ENCODE results near the gene SLC16A14.

GRCh38 chr2:230052299-230052698 is 16.4 kb downstream of the SLC16A14 start:
- TF ChIP-seq CTCF (conservative IDR thresholded peaks at IDR 0.05; ENCODE audit: low read depth, low read length): no peak
- TF ChIP-seq EZH2 (IDR thresholded peaks at IDR 0.05; ENCODE audit: borderline replicate concordance, low read depth, low read length, poor library complexity, severe bottlenecking): no peak

All from A673 (cell line).